GF-D8 (cell line): ENCODE results near the gene NAGLU.

Experiments used
- DNase-seq: peaks from one replicate; lab custom pipeline; 2025; lab: John Stamatoyannopoulos, UW

NAGLU gene

GRCh38 chr17:42536048-42536371, at the start of gene NAGLU:
Gene NAGLU, plus strand, starts transcription at chr17:42536241. Its CDS starts 32 bp downstream, at chr17:42536273.
- DNase-seq: peak; percentile 61

- DNase-seq: no peak
Measured at GRCh38 chr17:42488032-42488431, 48.0 kb upstream of the NAGLU start.

GRCh38 chr17:42493319-42493718, 42.7 kb upstream of the NAGLU start:
- no peak for DNase-seq

- no peak for DNase-seq
Measured at GRCh38 chr17:42494673-42495072, 41.4 kb upstream of the NAGLU start.

GRCh38 chr17:42498828-42499227, 37.2 kb upstream of the NAGLU start:
- DNase-seq: no peak

- DNase-seq: no peak
Measured at GRCh38 chr17:42502091-42502490, 34.0 kb upstream of the NAGLU start.

- no peak for DNase-seq
Measured at GRCh38 chr17:42502926-42503325, 33.1 kb upstream of the NAGLU start.

GRCh38 chr17:42507671-42508070, 28.4 kb upstream of the NAGLU start:
- DNase-seq: no peak

- no peak for DNase-seq
Measured at GRCh38 chr17:42508426-42509165, 27.4 kb upstream of the NAGLU start.

GRCh38 chr17:42509409-42509808, 26.6 kb upstream of the NAGLU start:
- DNase-seq: no peak

- DNase-seq: no peak
Measured at GRCh38 chr17:42509841-42510240, 26.2 kb upstream of the NAGLU start.

- DNase-seq: no peak
Measured at GRCh38 chr17:42512246-42512645, 23.8 kb upstream of the NAGLU start.

- DNase-seq: no peak
Measured at GRCh38 chr17:42512733-42513251, 23.2 kb upstream of the NAGLU start.

- no peak for DNase-seq
Measured at GRCh38 chr17:42513686-42514085, 22.4 kb upstream of the NAGLU start.

GRCh38 chr17:42514279-42514678, 21.8 kb upstream of the NAGLU start:
- DNase-seq: no peak

- DNase-seq: no peak
Measured at GRCh38 chr17:42514867-42515266, 21.2 kb upstream of the NAGLU start.

- peak; percentile 28 for DNase-seq
Measured at GRCh38 chr17:42517516-42517915, 18.5 kb upstream of the NAGLU start.

- peak; percentile 24 for DNase-seq
Measured at GRCh38 chr17:42518046-42518754, 17.8 kb upstream of the NAGLU start.

GRCh38 chr17:42518755-42519545, 17.1 kb upstream of the NAGLU start:
- peak; percentile 25 for DNase-seq

GRCh38 chr17:42519546-42520491, 16.2 kb upstream of the NAGLU start:
- peak; percentile 21 for DNase-seq

- no peak for DNase-seq
Measured at GRCh38 chr17:42520540-42520951, 15.5 kb upstream of the NAGLU start.
